Stimulated activated CD8-positive, alpha-beta memory T cell treated with anti-CD3 and anti-CD28 coated beads, Interleukin-15, amount 100 ng/mL, for 24 hours (primary cell): ENCODE measurements around the gene PROM2.

Experiments used
- DNase-seq: peaks from one replicate; pipeline ENCODE4 v3.0.0-alpha.2; 2020; ENCODE audit warnings: low read depth

PROM2 gene

DNA sequence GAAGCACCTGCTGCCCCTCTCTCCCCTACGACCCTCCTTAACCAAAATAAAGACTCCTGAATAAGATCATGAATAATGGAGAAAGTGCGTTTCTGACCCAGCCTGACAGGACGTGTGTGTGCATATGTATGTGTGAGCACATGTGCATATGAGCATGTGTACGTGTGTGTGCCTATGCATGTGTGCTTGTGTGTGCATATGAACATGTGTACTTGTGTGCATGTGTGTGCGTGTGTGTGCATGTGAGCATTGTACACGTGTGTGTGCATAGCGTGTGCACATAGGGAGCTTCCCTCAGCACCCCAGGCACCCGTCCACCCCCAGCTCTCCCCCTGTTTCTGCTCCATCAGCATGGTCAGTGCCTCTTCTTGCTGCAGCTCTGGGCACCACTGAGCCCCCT lies 33.6 kb downstream of the PROM2 start:
- DNase-seq = no peak

DNA sequence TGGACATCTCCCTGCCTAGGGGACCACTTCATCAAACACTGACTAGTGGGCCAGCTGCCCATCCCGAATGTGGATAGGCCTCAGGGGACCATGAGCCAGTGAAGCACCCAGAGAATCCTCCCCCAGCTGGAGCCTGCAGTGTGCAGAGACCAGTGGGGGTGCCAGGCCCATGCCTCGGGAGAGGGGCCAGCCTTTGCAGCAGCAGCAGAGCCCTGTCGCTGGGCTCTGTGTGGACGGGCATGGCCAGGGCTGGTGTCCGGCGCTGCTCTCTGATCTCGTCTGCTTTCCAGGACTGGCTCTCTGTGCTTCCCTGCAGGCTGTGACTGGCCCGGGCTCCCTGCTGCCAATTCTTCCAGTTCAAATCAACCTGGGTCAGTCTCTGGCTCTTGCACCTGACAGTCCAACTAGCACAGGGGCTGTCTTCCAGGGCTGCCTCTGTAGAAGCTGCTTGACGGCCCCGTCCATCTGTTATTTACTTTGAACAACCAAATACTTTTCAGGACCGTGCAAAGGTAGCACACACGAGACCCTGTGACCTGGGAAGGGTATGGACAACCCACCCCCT lies 34.3 kb downstream of the PROM2 start:
- no peak for DNase-seq

DNA sequence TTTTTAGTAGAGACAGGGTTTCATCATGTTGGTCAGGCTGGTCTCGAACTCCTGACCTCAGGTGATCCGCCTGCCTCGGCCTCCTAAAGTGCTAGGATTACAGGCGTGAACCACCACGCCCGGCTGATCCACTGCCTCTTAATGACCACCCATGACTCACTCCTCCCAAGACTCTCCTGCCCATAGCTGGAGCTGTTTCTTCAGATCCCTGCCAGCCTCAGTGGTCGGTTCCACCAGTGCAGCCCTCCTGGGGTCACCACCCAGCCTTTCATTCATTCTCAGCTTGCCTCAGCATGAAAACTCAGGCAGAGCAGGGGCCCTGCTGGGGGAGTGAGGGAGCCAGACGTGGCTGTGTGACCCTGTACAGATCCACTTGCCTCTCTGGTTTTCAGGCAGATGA lies 35.4 kb downstream of the PROM2 start:
- no peak for DNase-seq

- no peak for DNase-seq
Observed at GRCh38 chr2:95310216-95310615, 36.0 kb downstream of the PROM2 start.

DNA sequence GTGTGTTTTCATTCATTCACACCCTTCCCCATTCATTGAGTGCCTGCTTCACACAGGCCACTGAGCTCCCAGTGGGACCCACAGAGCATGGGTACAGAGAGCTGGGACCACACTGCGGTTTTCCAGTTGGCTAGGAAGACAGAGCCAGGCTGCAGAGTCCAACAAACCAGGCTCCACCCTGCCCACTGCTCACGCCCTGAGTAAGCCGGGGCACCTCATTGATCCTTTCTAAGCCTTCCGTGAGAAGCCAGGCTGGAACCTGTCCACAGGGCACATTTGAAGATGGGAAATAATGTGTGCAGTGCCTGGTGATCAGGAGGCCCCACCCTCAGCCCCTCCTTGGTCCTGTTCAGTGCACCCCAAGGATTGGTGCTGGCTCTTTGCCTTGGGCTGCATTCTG lies 36.4 kb downstream of the PROM2 start:
- no peak for DNase-seq

GRCh38 chr2:95311815-95312542 lies 37.7 kb downstream of the PROM2 start:
- DNase-seq = no peak

GRCh38 chr2:95312543-95313201 lies 38.4 kb downstream of the PROM2 start:
- no peak for DNase-seq

DNA sequence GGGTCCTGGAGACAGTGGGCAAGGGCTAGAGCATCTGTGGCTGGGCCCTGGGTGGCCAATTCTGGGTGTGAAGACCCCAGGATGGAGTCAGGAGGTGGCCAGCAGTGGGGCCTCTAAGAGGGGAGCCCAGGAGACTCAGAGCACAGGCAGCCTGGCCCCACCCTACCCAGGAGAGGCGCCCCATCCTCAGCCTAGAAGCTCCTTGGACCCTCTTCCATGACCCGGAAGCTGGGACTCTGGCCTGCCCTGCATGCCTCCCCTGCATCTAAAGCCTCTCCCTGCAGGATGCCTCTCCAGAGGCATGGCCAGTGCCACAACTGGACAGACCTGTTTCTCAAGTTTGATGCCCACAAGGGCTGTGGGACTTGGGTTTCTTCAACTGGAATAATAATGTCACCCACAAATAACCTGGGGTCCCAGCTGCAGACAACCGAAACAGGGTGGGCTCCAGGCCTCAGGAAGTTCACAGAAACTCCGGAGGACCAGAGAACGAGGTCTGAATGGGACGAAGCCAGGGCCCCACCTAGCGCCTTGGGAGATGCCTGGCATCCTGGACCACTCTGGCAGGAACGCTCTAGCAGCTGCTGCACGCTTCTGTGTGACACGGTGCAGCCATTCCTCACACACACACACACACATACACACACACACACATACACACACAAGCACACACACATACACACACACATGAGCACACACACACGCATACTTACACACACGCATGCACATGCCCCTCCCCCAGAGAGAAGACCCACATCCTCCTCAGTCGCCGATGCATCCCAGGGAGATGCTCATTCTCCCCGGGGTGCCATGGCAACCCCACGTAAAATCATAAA lies 39.3 kb downstream of the PROM2 start:
- no peak for DNase-seq

- no peak for DNase-seq
Observed at GRCh38 chr2:95314598-95314963, 40.3 kb downstream of the PROM2 start.

DNA sequence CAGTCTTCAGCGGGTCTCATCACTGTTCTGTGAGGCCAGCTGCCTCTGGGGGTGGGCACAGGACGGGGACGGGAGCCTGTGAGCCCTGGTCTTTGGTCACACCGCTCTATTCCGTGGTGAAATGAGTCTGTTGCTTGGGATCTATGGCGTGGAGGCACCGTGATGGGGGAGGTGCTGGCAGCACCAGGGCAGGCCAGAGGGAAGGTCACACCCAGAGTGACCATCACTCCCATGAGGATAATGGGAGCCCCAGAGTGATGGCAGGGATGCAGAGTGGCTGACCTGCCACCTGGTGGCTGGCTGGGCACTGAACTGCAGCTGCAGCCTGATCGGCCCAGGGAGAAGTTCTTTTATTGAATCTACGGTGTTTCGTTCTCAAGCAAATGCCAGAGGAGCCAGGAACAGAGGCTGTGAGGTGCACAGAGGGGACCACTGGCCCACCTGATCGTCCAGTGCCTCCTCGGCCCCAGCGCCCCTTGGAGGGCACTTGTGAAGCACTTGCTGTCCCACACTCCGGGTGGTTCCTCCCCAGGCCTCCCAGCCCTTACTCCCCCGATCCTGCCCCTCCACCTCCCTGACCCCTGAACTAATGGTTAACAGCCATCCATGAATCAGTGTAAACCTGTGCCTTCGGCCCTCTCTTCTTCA lies 40.8 kb downstream of the PROM2 start:
- DNase-seq = no peak

- DNase-seq = no peak
Observed at GRCh38 chr2:95315801-95316411, 41.7 kb downstream of the PROM2 start.

DNA sequence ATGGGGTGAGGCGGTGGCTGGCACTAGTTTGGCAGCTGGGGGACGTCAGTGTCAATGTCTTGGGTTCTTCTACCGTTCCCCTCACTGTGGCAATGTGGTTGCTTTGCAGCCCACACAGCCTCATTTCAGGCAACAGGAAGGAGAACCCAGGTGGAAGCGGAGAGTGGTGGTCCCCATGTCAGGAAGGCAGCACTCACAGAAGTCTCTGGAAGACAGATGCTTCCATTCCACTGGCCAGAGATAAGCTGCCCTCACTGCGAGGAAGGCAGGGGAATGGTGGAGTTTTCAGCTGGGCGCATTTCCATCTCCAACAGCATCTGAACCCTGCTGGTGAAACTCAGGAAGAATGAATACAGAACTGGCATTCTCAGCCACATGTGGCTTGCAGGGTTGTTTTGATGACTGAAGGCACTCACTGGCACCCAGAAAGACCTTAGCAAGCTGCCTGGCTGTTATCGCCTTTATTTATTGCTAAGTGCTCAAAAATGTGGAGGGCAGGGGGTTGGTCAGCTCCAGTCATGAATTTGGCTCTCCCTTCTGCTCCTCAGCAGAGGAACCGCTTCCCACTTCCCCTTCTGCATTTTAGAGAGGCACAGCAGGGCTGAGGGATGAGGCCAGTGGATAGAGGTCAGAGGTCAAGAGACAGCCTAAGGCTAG lies 42.3 kb downstream of the PROM2 start:
- no peak for DNase-seq

DNA sequence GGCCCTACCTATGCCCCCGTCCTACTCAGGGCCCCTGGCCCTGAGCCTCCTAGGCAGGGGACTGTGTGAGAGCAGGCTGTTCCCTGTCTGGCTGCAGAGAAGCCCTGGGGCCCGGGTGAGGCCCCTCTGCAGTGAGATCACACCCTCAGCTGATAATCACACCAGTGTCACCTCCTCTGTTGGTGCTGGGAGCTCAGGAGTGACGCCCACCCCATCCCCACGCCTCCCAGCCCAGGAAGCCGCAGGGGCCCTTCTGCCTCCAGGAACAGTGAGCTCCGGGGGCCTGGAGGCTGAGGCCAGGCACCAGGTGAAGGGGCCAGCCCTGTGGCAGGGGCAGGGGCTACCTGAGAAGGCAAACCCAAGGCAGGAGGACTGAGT lies 42.9 kb downstream of the PROM2 start:
- DNase-seq = no peak

- DNase-seq = no peak
Observed at GRCh38 chr2:95317665-95318425, 43.6 kb downstream of the PROM2 start.

DNA sequence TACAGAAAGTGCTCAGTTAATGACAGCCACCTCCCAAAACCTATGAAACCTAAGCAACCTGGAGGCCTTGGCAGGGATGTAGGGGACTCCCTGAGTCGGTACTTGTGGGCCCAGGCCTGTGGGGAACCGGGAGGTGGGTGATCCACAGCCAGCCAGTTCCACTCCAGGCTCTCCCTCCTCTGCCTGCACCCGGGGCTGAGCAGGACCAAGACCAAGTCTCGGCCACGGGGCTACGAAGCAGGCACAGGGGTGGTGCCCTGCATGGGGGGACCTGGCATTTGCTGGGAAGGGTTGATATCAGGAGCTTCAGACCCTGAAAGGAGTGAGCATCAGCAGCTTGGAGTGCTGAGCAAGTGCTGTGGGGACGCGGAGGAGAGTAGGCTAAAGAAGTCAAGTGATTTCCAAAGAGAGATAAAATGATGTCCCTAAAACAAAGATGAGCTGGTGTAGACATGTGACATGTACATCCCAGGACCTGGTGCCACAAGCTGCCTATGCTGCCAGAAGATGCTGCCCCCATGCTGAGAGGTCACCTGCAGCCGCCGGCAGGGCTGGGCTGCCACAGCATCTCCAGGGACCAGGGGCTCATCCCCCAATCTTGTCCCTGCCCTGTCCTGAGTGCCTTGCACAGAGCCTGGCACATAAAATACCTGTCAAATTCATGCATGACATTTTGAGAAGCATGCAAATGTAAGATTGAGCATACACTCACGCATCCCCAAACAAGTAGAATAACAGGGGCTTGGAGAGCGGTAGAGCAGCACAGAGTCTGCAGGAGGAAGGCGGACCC lies 44.4 kb downstream of the PROM2 start:
- no peak for DNase-seq

GRCh38 chr2:95319481-95320343 lies 45.5 kb downstream of the PROM2 start:
- no peak for DNase-seq

- DNase-seq = no peak
Observed at GRCh38 chr2:95320344-95320712, 46.1 kb downstream of the PROM2 start.

GRCh38 chr2:95320986-95321767 lies 46.9 kb downstream of the PROM2 start:
- no peak for DNase-seq
